Neural crest cell (in vitro differentiated cells): Measurements from ENCODE around the gene RGMA. TPM values are rescaled to one million over a fixed set of nuclear protein-coding genes. Genes with fewer than 3 reads are reported as not detected.
"Not testable (repeated sequence)": the region's sequence is repeated elsewhere in the genome, so short reads cannot be mapped to it uniquely, and the experiment has no call there.

ENCODE experiments used
- DNase-seq: peaks from one replicate; pipeline ENCODE4 v3.0.0; 2021; ENCODE audit warnings: low read depth, mixed read lengths, low spot score
- H3K27ac Mint-ChIP-seq: one replicate; pipeline ENCODE4 v1.8.0; 2021; ENCODE audit warnings: mild to moderate bottlenecking, mixed read lengths; ENCODE audit not compliant: unreplicated experiment
- H3K27me3 Mint-ChIP-seq: 2 replicates; pipeline ENCODE4 v1.8.0; 2021; ENCODE audit warnings: low read depth, mild to moderate bottlenecking, mixed read lengths
- H3K36me3 Mint-ChIP-seq: 2 replicates; pipeline ENCODE4 v1.8.0; 2021; ENCODE audit warnings: low read depth, mild to moderate bottlenecking, mixed read lengths
- H3K4me1 Mint-ChIP-seq: 2 replicates; pipeline ENCODE4 v1.8.0; 2021; ENCODE audit warnings: mixed read lengths
- H3K4me3 Mint-ChIP-seq: one replicate; pipeline ENCODE4 v1.8.0; 2021; ENCODE audit warnings: mild to moderate bottlenecking, mixed read lengths
- H3K9me3 Mint-ChIP-seq: 2 replicates; pipeline ENCODE4 v1.8.0; 2021; ENCODE audit warnings: mixed read lengths
- total RNA-seq: library from RNA; stranded (reverse); gene quantifications from 2 replicates; pipeline ENCODE4 v1.2.1, GENCODE V29; 2021
- TF ChIP-seq, protein P1 (sequence below): fragments of 200-600 bp; sonication (generic); conservative IDR thresholded peaks from 2 replicates; pipeline ENCODE4 v1.5.0; 2021; ENCODE audit warnings: antibody characterized with exemption, mild to moderate bottlenecking

The RGMA gene
- total RNA-seq, 1 donor from 2014 or later: 205 TPM

DNA sequence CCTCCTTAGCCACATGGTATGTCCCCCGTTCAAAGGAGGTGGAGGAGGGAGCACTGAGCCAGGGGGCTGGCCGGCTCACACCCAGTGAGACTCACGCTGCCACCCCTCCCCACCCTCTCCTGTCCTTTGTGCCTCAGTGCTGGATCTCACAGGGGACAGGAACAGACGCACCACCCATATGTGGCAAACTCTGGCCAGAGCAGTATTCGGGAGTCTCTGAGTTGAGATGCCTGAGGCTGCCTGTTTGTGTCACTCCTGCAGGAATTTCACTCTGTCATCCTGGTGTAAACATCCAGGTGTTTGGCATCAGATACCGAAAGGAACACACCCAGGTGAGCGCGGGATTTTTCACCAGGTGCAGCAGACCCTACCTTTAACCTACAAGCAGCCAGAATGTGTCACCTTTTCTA, 25.7 kb downstream of the RGMA start:
- Mint-ChIP-seq H3K36me3 (peaks cover 21% of the 10 kb centered on the region), H3K4me3 (peak overlapping the region; percentile 86), H3K4me1 (peaks cover 89% of the 10 kb centered on the region), H3K9me3 (no peaks in the 10 kb centered on the region), H3K27me3 (peaks cover 2% of the 10 kb centered on the region), H3K27ac (peak overlapping the region; percentile 84)
- no peak for DNase-seq
- TF ChIP-seq, protein P1, sequence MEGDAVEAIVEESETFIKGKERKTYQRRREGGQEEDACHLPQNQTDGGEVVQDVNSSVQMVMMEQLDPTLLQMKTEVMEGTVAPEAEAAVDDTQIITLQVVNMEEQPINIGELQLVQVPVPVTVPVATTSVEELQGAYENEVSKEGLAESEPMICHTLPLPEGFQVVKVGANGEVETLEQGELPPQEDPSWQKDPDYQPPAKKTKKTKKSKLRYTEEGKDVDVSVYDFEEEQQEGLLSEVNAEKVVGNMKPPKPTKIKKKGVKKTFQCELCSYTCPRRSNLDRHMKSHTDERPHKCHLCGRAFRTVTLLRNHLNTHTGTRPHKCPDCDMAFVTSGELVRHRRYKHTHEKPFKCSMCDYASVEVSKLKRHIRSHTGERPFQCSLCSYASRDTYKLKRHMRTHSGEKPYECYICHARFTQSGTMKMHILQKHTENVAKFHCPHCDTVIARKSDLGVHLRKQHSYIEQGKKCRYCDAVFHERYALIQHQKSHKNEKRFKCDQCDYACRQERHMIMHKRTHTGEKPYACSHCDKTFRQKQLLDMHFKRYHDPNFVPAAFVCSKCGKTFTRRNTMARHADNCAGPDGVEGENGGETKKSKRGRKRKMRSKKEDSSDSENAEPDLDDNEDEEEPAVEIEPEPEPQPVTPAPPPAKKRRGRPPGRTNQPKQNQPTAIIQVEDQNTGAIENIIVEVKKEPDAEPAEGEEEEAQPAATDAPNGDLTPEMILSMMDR: no peak

GRCh38 chr15:93062628-93063261, 26.3 kb downstream of the RGMA start:
- H3K4me3 Mint-ChIP-seq: peak overlapping the region; percentile 86
- H3K4me1 Mint-ChIP-seq: peaks cover 91% of the 10 kb centered on the region
- peak overlapping the region; percentile 84 for H3K27ac Mint-ChIP-seq
- not testable (repeated sequence) for H3K27me3 Mint-ChIP-seq, H3K9me3 Mint-ChIP-seq, DNase-seq
- peaks cover 23% of the 10 kb centered on the region for H3K36me3 Mint-ChIP-seq

DNA sequence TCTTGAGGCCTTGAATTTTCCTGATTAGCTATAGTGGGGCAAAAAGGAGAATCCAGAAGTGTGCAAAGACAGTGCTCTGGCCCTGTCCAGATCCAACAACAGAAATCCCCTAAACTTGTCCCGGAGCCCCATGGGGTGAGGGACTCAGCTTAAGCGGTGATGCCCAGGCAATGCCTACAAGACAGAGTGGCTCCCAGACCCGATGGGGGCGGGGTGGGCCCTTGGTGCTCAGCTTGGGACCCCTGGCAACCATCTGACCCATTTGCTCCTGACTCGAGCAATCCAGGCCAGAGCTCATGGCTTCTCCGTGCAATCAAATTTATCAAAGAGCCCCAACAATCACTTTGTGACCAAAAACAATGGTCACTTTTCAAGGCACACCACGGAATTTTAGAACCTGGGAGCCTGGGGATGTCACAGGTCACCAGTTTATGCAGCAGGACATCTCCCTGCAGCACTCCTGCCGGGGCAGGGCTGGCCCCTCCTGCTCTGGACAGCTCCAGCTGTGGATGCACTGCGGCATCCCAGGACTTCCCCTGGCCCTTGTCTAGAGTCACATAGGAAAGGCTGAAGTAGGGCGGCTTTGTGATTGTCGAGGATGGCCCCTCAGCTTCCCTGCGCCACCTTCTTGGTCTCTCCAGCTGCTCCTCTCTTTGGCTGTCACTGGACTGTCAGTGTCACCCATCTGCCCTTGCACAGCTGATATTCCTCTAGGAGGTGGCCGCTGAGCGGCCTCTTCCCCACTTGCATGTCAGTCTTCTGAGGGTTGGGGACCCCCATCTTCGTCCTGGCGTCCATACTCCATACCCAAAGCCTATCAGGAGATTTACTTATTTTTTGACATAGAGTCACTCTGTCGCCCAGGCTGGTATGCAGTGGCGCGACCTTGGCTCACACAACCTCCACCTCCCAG, 28.4 kb downstream of the RGMA start:
- no peak for DNase-seq
- no peaks in the 10 kb centered on the region for H3K9me3 Mint-ChIP-seq
- no peak overlapping the region for H3K27ac Mint-ChIP-seq
- peaks cover 88% of the 10 kb centered on the region for H3K4me1 Mint-ChIP-seq
- H3K4me3 Mint-ChIP-seq: peak overlapping the region; percentile 86
- peaks cover 2% of the 10 kb centered on the region for H3K27me3 Mint-ChIP-seq
- H3K36me3 Mint-ChIP-seq: peaks cover 18% of the 10 kb centered on the region
- TF ChIP-seq, protein P1: no peak

- peaks cover 80% of the 10 kb centered on the region for H3K4me1 Mint-ChIP-seq
- no peak for DNase-seq
- TF ChIP-seq, protein P1: no peak
- H3K4me3 Mint-ChIP-seq: peak overlapping the region; percentile 86
- peaks cover 15% of the 10 kb centered on the region for H3K36me3 Mint-ChIP-seq
- no peaks in the 10 kb centered on the region for H3K9me3 Mint-ChIP-seq
- peaks cover 4% of the 10 kb centered on the region for H3K27me3 Mint-ChIP-seq
- H3K27ac Mint-ChIP-seq: peak overlapping the region; percentile 67
Observed at GRCh38 chr15:93059442-93059841, 29.6 kb downstream of the RGMA start.

- Mint-ChIP-seq H3K4me1 (peaks cover 78% of the 10 kb centered on the region), H3K9me3 (no peaks in the 10 kb centered on the region), H3K27me3 (peaks cover 7% of the 10 kb centered on the region), H3K36me3 (peaks cover 18% of the 10 kb centered on the region), H3K27ac (peak overlapping the region; percentile 93), H3K4me3 (peak overlapping the region; percentile 68)
- no peak for DNase-seq
- TF ChIP-seq, protein P1: no peak
Observed at GRCh38 chr15:93058904-93059427, 30.0 kb downstream of the RGMA start.
